ENCODE results near the gene ATG2A. TPM values are rescaled to one million over a fixed set of nuclear protein-coding genes. Genes with fewer than 3 reads are reported as not detected.

Gene ATG2A
- total RNA-seq (2014; rRNA removed; shearing (Covaris generic)), result 10.7 and 15.1 TPM in 2 replicates

GRCh38 chr11:64916775-64917662 lies at the start of gene ATG2A:
Gene ATG2A (minus strand): TSS chr11:64917209. CDS start chr11:64917135, 74 bp downstream.
- DNase-seq (ENCODE audit: low spot score), result peak; percentile 100

GRCh38 chr11:64963072-64963631 lies 46.1 kb upstream of the ATG2A start:
- no peak for DNase-seq (ENCODE audit: low spot score)

GRCh38 chr11:64960719-64961118 lies 43.7 kb upstream of the ATG2A start:
- DNase-seq (ENCODE audit: low spot score), result no peak

- no peak for DNase-seq (ENCODE audit: low spot score)
Measured at GRCh38 chr11:64959498-64959897, 42.5 kb upstream of the ATG2A start.

GRCh38 chr11:64954201-64954600 lies 37.2 kb upstream of the ATG2A start:
- DNase-seq (ENCODE audit: low spot score), result no peak

- DNase-seq (ENCODE audit: low spot score), result no peak
Measured at GRCh38 chr11:64951529-64951928, 34.5 kb upstream of the ATG2A start.

GRCh38 chr11:64947208-64947814 lies 30.3 kb upstream of the ATG2A start:
- no peak for DNase-seq (ENCODE audit: low spot score)

- DNase-seq (ENCODE audit: low spot score), result no peak
Measured at GRCh38 chr11:64936539-64936938, 19.5 kb upstream of the ATG2A start.

GRCh38 chr11:64935359-64936081 lies 18.5 kb upstream of the ATG2A start, which contains the start of gene GPHA2:
Gene GPHA2 (minus strand): TSS chr11:64935893. CDS start chr11:64935460, 433 bp downstream.
- DNase-seq (ENCODE audit: low spot score), result no peak

GRCh38 chr11:64934682-64935358 lies 17.8 kb upstream of the ATG2A start:
- no peak for DNase-seq (ENCODE audit: low spot score)

GRCh38 chr11:64933935-64934681 lies 17.1 kb upstream of the ATG2A start:
- DNase-seq (ENCODE audit: low spot score), result no peak

GRCh38 chr11:64933213-64933934 lies 16.4 kb upstream of the ATG2A start:
- no peak for DNase-seq (ENCODE audit: low spot score)

GRCh38 chr11:64932324-64932723 lies 15.3 kb upstream of the ATG2A start:
- DNase-seq (ENCODE audit: low spot score), result no peak

GRCh38 chr11:64931290-64931689 lies 14.3 kb upstream of the ATG2A start:
- no peak for DNase-seq (ENCODE audit: low spot score)

GRCh38 chr11:64930340-64930739 lies 13.3 kb upstream of the ATG2A start:
- no peak for DNase-seq (ENCODE audit: low spot score)

GRCh38 chr11:64929625-64930024 lies 12.6 kb upstream of the ATG2A start:
- no peak for DNase-seq (ENCODE audit: low spot score)

GRCh38 chr11:64928957-64929356 lies 11.9 kb upstream of the ATG2A start:
- DNase-seq (ENCODE audit: low spot score), result no peak

GRCh38 chr11:64926689-64927088 lies 9.7 kb upstream of the ATG2A start:
- no peak for DNase-seq (ENCODE audit: low spot score)

GRCh38 chr11:64925536-64926436 lies 8.8 kb upstream of the ATG2A start:
- no peak for DNase-seq (ENCODE audit: low spot score)
